GM20431 (cell line): ENCODE results near the gene NAT8L.

Source experiments
- in situ Hi-C: fragments of 300-500 bp; cut with MseI, MboI; formaldehyde crosslinking; loops from one replicate; pipeline ENCODE4 v1.15.0; 2020; ENCODE audit warnings: low sequenced_read_pairs; ENCODE audit not compliant: unreplicated experiment

The NAT8L gene

GRCh38 chr4:2085496-2085901 lies 26.4 kb downstream of the NAT8L start:
- in situ Hi-C loops: no loop called here

- in situ Hi-C loops: no loop called here
Observed at GRCh38 chr4:2087170-2087569, 28.0 kb downstream of the NAT8L start.

- in situ Hi-C loops: no loop called here
Observed at GRCh38 chr4:2089222-2089621, 30.1 kb downstream of the NAT8L start.

GRCh38 chr4:2090642-2091041 lies 31.5 kb downstream of the NAT8L start:
- in situ Hi-C loops: no loop called here

GRCh38 chr4:2091990-2092668 lies 33.0 kb downstream of the NAT8L start:
- in situ Hi-C loops: no loop called here

- in situ Hi-C loops: no loop called here
Observed at GRCh38 chr4:2092669-2093053, 33.5 kb downstream of the NAT8L start.

GRCh38 chr4:2093265-2093664 lies 34.1 kb downstream of the NAT8L start:
- in situ Hi-C loops: no loop called here

- in situ Hi-C loops: no loop called here
Observed at GRCh38 chr4:2094545-2094944, 35.4 kb downstream of the NAT8L start.

- in situ Hi-C loops: no loop called here
Observed at GRCh38 chr4:2095236-2096072, 36.3 kb downstream of the NAT8L start.

- in situ Hi-C loops: no loop called here
Observed at GRCh38 chr4:2096073-2096609, 37.0 kb downstream of the NAT8L start.

GRCh38 chr4:2101346-2102044 lies 42.4 kb downstream of the NAT8L start:
- in situ Hi-C loops: no loop called here

- in situ Hi-C loops: no loop called here
Observed at GRCh38 chr4:2102045-2102883, 43.1 kb downstream of the NAT8L start.

GRCh38 chr4:2103127-2103842 lies 44.2 kb downstream of the NAT8L start:
- in situ Hi-C loops: no loop called here

- in situ Hi-C loops: no loop called here
Observed at GRCh38 chr4:2103843-2104547, 44.9 kb downstream of the NAT8L start.

GRCh38 chr4:2104556-2105345 lies 45.6 kb downstream of the NAT8L start:
- in situ Hi-C loops: no loop called here

- in situ Hi-C loops: no loop called here
Observed at GRCh38 chr4:2105559-2105958, 46.4 kb downstream of the NAT8L start.

GRCh38 chr4:2116687-2117400 lies 57.7 kb downstream of the NAT8L start:
- in situ Hi-C loops: no loop called here
